ENCODE results near the gene LYST.

LYST gene

GRCh38 chr1:235679644-235680043 is 187.1 kb downstream of the LYST start:
- no peak for TF ChIP-seq CTCF (conservative IDR thresholded peaks at IDR 0.05; ENCODE audit: control insufficient read depth, insufficient read depth, low read depth, low read length)
- no peak for DNase-seq (ENCODE audit: low read depth)
- H3K4me3 ChIP-seq (ENCODE audit: control insufficient read depth, low read depth, low read length), result no peak overlapping the region

- DNase-seq (ENCODE audit: low read depth), result no peak
- H3K4me3 ChIP-seq (ENCODE audit: control insufficient read depth, low read depth, low read length), result no peak overlapping the region
- TF ChIP-seq CTCF (conservative IDR thresholded peaks at IDR 0.05; ENCODE audit: control insufficient read depth, insufficient read depth, low read depth, low read length), result no peak
Observed at GRCh38 chr1:235679005-235679404, 187.7 kb downstream of the LYST start.

- TF ChIP-seq CTCF (conservative IDR thresholded peaks at IDR 0.05; ENCODE audit: control insufficient read depth, insufficient read depth, low read depth, low read length), result no peak
- no peak overlapping the region for H3K4me3 ChIP-seq (ENCODE audit: control insufficient read depth, low read depth, low read length)
- DNase-seq (ENCODE audit: low read depth), result peak; percentile 48
Observed at GRCh38 chr1:235675152-235675890, 191.4 kb downstream of the LYST start.

- no peak overlapping the region for H3K4me3 ChIP-seq (ENCODE audit: control insufficient read depth, low read depth, low read length)
- no peak for TF ChIP-seq CTCF (conservative IDR thresholded peaks at IDR 0.05; ENCODE audit: control insufficient read depth, insufficient read depth, low read depth, low read length)
- DNase-seq (ENCODE audit: low read depth), result no peak
Observed at GRCh38 chr1:235673981-235674380, 192.7 kb downstream of the LYST start.

- no peak for TF ChIP-seq CTCF (conservative IDR thresholded peaks at IDR 0.05; ENCODE audit: control insufficient read depth, insufficient read depth, low read depth, low read length)
- no peak overlapping the region for H3K4me3 ChIP-seq (ENCODE audit: control insufficient read depth, low read depth, low read length)
- DNase-seq (ENCODE audit: low read depth), result no peak
Observed at GRCh38 chr1:235671992-235672391, 194.7 kb downstream of the LYST start.

- no peak for TF ChIP-seq CTCF (conservative IDR thresholded peaks at IDR 0.05; ENCODE audit: control insufficient read depth, insufficient read depth, low read depth, low read length)
- no peak overlapping the region for H3K4me3 ChIP-seq (ENCODE audit: control insufficient read depth, low read depth, low read length)
- DNase-seq (ENCODE audit: low read depth), result no peak
Observed at GRCh38 chr1:235670157-235670776, 196.4 kb downstream of the LYST start.

Data from fibroblast of mammary gland (primary cell).